ENCODE data around the gene NDUFA13. TPM values are rescaled to one million over a fixed set of nuclear protein-coding genes. Genes with fewer than 3 reads are reported as not detected.
"Not testable (repeated sequence)": the region's sequence is repeated elsewhere in the genome, so short reads cannot be mapped to it uniquely, and the experiment has no call there.

NDUFA13 gene
- total RNA-seq: 218 TPM
- long read RNA-seq, transcript NDUFA13-204 (5 exons, 991 nt): major isoform, 141 of 141 reads
- long read RNA-seq, partial matches to known transcripts: 0 of 141 reads
- long read RNA-seq, other reads (novel, unspliced or antisense): 0 of 141 reads

- peak; percentile 92 for DNase-seq
- Histone ChIP-seq H3K9me3 (no peaks in the 10 kb centered on the region), H3K27me3 (ENCODE audit: low read depth) (no peaks in the 10 kb centered on the region), H3K27ac (peak within 1 kb of the TSS; percentile 91), H3K4me3 (peak within 1 kb of the TSS; percentile 85), H3K4me1 (peaks cover 23% of the 10 kb centered on the region), H3K36me3 (peaks cover 16% of the 10 kb centered on the region)
- peak; percentile 96 to 97 for ATAC-seq
- no peak for TF ChIP-seq CTCF (IDR thresholded peaks at IDR 0.05)
- intact Hi-C loops (cut with DNase I): no loop called here
These were observed at the start of gene NDUFA13 for GRCh38 chr19:19515642-19516519. NDUFA13 (plus strand) TSS chr19:19516225; CDS start chr19:19516239, 14 bp downstream.

- Histone ChIP-seq H3K9me3 (peaks cover 16% of the 10 kb centered on the region), H3K27me3 (ENCODE audit: low read depth) (no peaks in the 10 kb centered on the region), H3K36me3 (peaks cover 37% of the 10 kb centered on the region), H3K4me3 (no peak overlapping the region), H3K27ac (no peak overlapping the region), H3K4me1 (peaks cover 41% of the 10 kb centered on the region)
- intact Hi-C loops (cut with DNase I): no loop called here
- DNase-seq (no peak), ATAC-seq (no peak)
- no peak for TF ChIP-seq CTCF (IDR thresholded peaks at IDR 0.05)
These were observed 47.5 kb upstream of the NDUFA13 start for GRCh38 chr19:19468424-19469050.

- no peak overlapping the region for H3K27ac ChIP-seq
- H3K36me3 ChIP-seq: peaks cover 36% of the 10 kb centered on the region
- H3K9me3 ChIP-seq: peaks cover 16% of the 10 kb centered on the region
- H3K27me3 ChIP-seq (ENCODE audit: low read depth): no peaks in the 10 kb centered on the region
- no peak overlapping the region for H3K4me3 ChIP-seq
- ATAC-seq (no peak), DNase-seq (no peak)
- no peak for TF ChIP-seq CTCF (IDR thresholded peaks at IDR 0.05)
- H3K4me1 ChIP-seq: peaks cover 32% of the 10 kb centered on the region
- intact Hi-C loops (cut with DNase I): no loop called here
These were observed 45.4 kb upstream of the NDUFA13 start for GRCh38 chr19:19470579-19470978.

GRCh38 chr19:19471682-19472081 is 44.3 kb upstream of the NDUFA13 start:
- Histone ChIP-seq H3K4me1 (peaks cover 42% of the 10 kb centered on the region), H3K27me3 (ENCODE audit: low read depth) (no peaks in the 10 kb centered on the region), H3K9me3 (peaks cover 16% of the 10 kb centered on the region), H3K4me3 (no peak overlapping the region), H3K27ac (no peak overlapping the region), H3K36me3 (peaks cover 25% of the 10 kb centered on the region)
- intact Hi-C loops (cut with DNase I): no loop called here
- TF ChIP-seq CTCF (IDR thresholded peaks at IDR 0.05): no peak
- no peak for DNase-seq
- no peak for ATAC-seq

- H3K36me3 ChIP-seq: peaks cover 22% of the 10 kb centered on the region
- intact Hi-C loops (cut with DNase I); DNase-seq; H3K27ac ChIP-seq; ATAC-seq; H3K27me3 ChIP-seq (ENCODE audit: low read depth); H3K4me3 ChIP-seq: not testable (repeated sequence)
- peaks cover 46% of the 10 kb centered on the region for H3K4me1 ChIP-seq
- peaks cover 16% of the 10 kb centered on the region for H3K9me3 ChIP-seq
These were observed 43.9 kb upstream of the NDUFA13 start for GRCh38 chr19:19472106-19472505.
